Raji (cell line): Measurements from ENCODE around the gene PLXNA3.

Experiments used
- POLR2A ChIP-seq: IDR thresholded peaks from 2 replicates; pipeline ENCODE4 v1.6.1; 2011; ENCODE audit warnings: low read depth, low read length, control low read depth; ENCODE audit not compliant: insufficient read depth

Gene PLXNA3

GRCh38 chrX:154458116-154458953, at the start of gene PLXNA3:
Gene PLXNA3, plus strand, starts transcription at chrX:154458281. Its CDS starts 1,903 bp downstream, at chrX:154460184.
- TF ChIP-seq POLR2A: peak; percentile 40

- no peak for TF ChIP-seq POLR2A
Observed at GRCh38 chrX:154408659-154409221, 49.3 kb upstream of the PLXNA3 start.

GRCh38 chrX:154409222-154409871, 48.7 kb upstream of the PLXNA3 start, which contains the start of gene DNASE1L1:
Gene DNASE1L1, minus strand, starts transcription at chrX:154409254. Its CDS starts 3,686 bp downstream, at chrX:154405568.
- no peak for TF ChIP-seq POLR2A

- TF ChIP-seq POLR2A: peak; percentile 73
Observed at GRCh38 chrX:154411981-154412340, 46.1 kb upstream of the PLXNA3 start.

GRCh38 chrX:154412468-154412867, 45.6 kb upstream of the PLXNA3 start:
- TF ChIP-seq POLR2A: no peak

GRCh38 chrX:154413142-154413541, 44.9 kb upstream of the PLXNA3 start:
- TF ChIP-seq POLR2A: no peak

- no peak for TF ChIP-seq POLR2A
Observed at GRCh38 chrX:154417157-154417556, 40.9 kb upstream of the PLXNA3 start.

- TF ChIP-seq POLR2A: no peak
Observed at GRCh38 chrX:154419189-154419588, 38.9 kb upstream of the PLXNA3 start.

GRCh38 chrX:154419688-154420401, 38.2 kb upstream of the PLXNA3 start:
- no peak for TF ChIP-seq POLR2A

GRCh38 chrX:154420402-154420756, 37.7 kb upstream of the PLXNA3 start:
- TF ChIP-seq POLR2A: no peak

GRCh38 chrX:154426916-154427770, 30.9 kb upstream of the PLXNA3 start:
- TF ChIP-seq POLR2A: no peak

GRCh38 chrX:154428176-154429171, 29.6 kb upstream of the PLXNA3 start, which contains the start of gene ATP6AP1:
Gene ATP6AP1, plus strand, starts transcription at chrX:154428677. Its CDS starts 16 bp downstream, at chrX:154428693.
- peak; percentile 77 for TF ChIP-seq POLR2A

- TF ChIP-seq POLR2A: no peak
Observed at GRCh38 chrX:154429711-154430110, 28.4 kb upstream of the PLXNA3 start.

- no peak for TF ChIP-seq POLR2A
Observed at GRCh38 chrX:154430479-154430878, 27.6 kb upstream of the PLXNA3 start.

- TF ChIP-seq POLR2A: no peak
Observed at GRCh38 chrX:154430916-154431315, 27.2 kb upstream of the PLXNA3 start.
